Esophagus squamous epithelium (tissue), 5 donors: ENCODE results near the gene TPRG1. TPM values are rescaled to one million over a fixed set of nuclear protein-coding genes. Genes with fewer than 3 reads are reported as not detected.

ENCODE experiments used
- DNase-seq: peaks from one replicate; lab custom pipeline; 2025; lab: John Stamatoyannopoulos, UW
- H3K27ac ChIP-seq, 4 donors: fragments of 200-600 bp; sonication (generic); one replicate each; pipeline ENCODE4 v1.5.1; 2016 to 2019; ENCODE audit warnings: mild to moderate bottlenecking in 1 of 4
- H3K27me3 ChIP-seq, 4 donors: fragments of 200-600 bp; sonication (generic); 1 replicate in 3 of 4; 2 replicates in 1 of 4; pipeline versions ENCODE4 v1.5.1 to v1.6.0; 2017 to 2021; ENCODE audit warnings: antibody characterized with exemption in 1 of 4
- H3K36me3 ChIP-seq, 3 donors: fragments of 200-600 bp; sonication (generic); one replicate each; pipeline ENCODE4 v1.5.1; 2016 to 2019
- H3K4me1 ChIP-seq, 3 donors: fragments of 200-600 bp; sonication (generic); one replicate each; pipeline ENCODE4 v1.5.1; 2017 to 2019
- H3K4me3 ChIP-seq, 4 donors: fragments of 200-600 bp; sonication (generic); 1 replicate in 3 of 4; 2 replicates in 1 of 4; pipeline ENCODE4 v1.5.1; 2016 to 2019; ENCODE audit warnings: mild to moderate bottlenecking in 2 of 4, moderate library complexity in 1 of 4
- H3K9me3 ChIP-seq, 3 donors: fragments of 200-600 bp; sonication (generic); one replicate each; pipeline ENCODE4 v1.5.1; 2016 to 2019
- POLR2A ChIP-seq, 4 donors: fragments of 450-650 bp; IDR thresholded peaks; one replicate each; pipeline ENCODE4 v1.6.1; 2017; ENCODE audit warnings: antibody characterized with exemption in 4 of 4, mild to moderate bottlenecking in 4 of 4, moderate library complexity in 3 of 4
- WGBS, 2 donors: methylation state at CpG; one replicate each; pipeline ENCODE4 v1.1.5; 2018; 5-methylcytosine and 5-hydroxymethylcytosine counted together
- intact Hi-C: fragments of 100-400 bp; cut with DNase I; formaldehyde crosslinking; loops from one replicate; pipeline ENCODE4 v1.15.0; 2022
- total RNA-seq, 4 donors: library from RNA; depleted of rRNA; stranded (reverse); fragments of >200 nt; gene quantifications; one replicate each; pipeline ENCODE4 v1.1.0, GENCODE V29; 2016
- TF ChIP-seq, protein P1 (sequence below), 6 experiments: fragments of 450-650 bp in 4 of 6; fragments of 200-600 bp in 2 of 6; sonication (generic) in 2 of 6; IDR thresholded peaks; one replicate each; pipeline ENCODE4 v1.5.1; 2016 to 2019; ENCODE audit warnings: antibody characterized with exemption in 6 of 6, mild to moderate bottlenecking in 4 of 6, moderate library complexity in 4 of 6
- donor health status: DM: yes; HTN: yes; CAD: no.

TPRG1 gene
- total RNA-seq, 4 donors from 2014 or later, result 15.1 to 23.3 (median 22.1) TPM

DNA sequence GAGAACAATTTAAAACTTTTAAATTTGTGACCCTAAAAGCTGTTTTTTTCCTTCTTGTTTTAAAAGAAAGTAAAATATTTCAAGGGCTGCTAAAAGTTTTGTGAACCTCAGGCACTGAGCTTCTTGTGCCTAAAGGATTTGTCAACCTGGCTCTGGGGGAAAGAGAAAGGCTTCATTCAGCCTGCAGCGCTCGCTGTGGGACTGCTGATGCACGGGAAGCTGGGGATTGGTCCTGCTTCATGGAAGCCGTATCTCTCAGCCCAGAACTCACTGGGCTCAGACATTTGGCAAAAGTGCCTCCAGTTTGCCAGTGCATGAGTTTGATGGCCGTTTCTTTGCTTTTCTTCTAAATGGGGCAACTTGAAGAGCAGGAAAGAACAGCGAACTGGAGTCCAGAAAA lies 30.8 kb downstream of the TPRG1 start:
- no peaks in the 10 kb centered on the region for H3K36me3 ChIP-seq
- 58 to 75% methylated on average over 6 of the region's 6 CpGs for WGBS, 2 donors
- TF ChIP-seq, protein P1, sequence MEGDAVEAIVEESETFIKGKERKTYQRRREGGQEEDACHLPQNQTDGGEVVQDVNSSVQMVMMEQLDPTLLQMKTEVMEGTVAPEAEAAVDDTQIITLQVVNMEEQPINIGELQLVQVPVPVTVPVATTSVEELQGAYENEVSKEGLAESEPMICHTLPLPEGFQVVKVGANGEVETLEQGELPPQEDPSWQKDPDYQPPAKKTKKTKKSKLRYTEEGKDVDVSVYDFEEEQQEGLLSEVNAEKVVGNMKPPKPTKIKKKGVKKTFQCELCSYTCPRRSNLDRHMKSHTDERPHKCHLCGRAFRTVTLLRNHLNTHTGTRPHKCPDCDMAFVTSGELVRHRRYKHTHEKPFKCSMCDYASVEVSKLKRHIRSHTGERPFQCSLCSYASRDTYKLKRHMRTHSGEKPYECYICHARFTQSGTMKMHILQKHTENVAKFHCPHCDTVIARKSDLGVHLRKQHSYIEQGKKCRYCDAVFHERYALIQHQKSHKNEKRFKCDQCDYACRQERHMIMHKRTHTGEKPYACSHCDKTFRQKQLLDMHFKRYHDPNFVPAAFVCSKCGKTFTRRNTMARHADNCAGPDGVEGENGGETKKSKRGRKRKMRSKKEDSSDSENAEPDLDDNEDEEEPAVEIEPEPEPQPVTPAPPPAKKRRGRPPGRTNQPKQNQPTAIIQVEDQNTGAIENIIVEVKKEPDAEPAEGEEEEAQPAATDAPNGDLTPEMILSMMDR (IDR thresholded peaks at IDR 0.05), result no peak
- no peak for TF ChIP-seq POLR2A (IDR thresholded peaks at IDR 0.05)
- no peaks in the 10 kb centered on the region for H3K4me1 ChIP-seq
- no peak for DNase-seq
- H3K27ac ChIP-seq, result no peak overlapping the region
- intact Hi-C loops, result no loop called here
- H3K4me3 ChIP-seq, result no peak overlapping the region
- H3K27me3 ChIP-seq, result no peaks in the 10 kb centered on the region
- no peaks in the 10 kb centered on the region for H3K9me3 ChIP-seq

DNA sequence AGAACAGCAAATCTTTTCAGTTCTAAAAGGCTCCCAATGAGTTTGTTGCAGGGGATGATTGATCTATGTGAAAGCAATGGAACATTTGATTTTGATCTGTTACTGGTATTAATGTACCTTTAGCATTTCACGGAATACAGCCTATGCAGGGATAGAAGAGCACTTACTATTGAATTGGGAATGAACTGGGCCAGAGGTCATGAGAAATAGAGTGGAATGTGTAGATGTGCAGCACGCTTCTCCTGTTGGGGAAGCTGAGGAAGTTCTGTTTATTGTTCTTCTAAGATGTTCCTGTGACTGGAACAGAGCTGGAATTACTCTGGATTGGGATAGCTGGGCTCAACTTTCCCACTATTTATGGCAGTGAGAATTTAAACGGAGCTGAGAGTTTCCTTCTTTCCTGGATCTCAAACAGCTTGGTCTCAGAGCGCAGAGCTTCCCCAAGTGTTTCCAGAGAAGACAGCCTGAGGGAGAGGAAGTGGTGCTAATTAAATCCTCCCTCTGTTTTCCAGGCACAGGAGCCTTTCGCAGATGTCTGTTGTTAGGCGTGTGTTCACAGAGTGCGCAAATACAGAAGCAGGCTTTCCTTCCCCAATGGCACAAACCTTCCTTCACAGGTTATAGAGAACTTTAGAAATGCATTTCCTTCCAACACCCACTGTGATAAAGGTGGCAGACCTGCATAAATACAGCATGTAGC lies 32.5 kb downstream of the TPRG1 start:
- intact Hi-C loops, result no loop called here
- 64 to 68% methylated on average over 7 of the region's 7 CpGs for WGBS, 2 donors
- Histone ChIP-seq H3K9me3 (no peaks in the 10 kb centered on the region), H3K27me3 (no peaks in the 10 kb centered on the region), H3K36me3 (no peaks in the 10 kb centered on the region), H3K27ac (no peak overlapping the region), H3K4me1 (no peaks in the 10 kb centered on the region), H3K4me3 (no peak overlapping the region)
- no peak for TF ChIP-seq POLR2A (IDR thresholded peaks at IDR 0.05)
- TF ChIP-seq, protein P1 (IDR thresholded peaks at IDR 0.05), result no peak
- DNase-seq, result no peak

DNA sequence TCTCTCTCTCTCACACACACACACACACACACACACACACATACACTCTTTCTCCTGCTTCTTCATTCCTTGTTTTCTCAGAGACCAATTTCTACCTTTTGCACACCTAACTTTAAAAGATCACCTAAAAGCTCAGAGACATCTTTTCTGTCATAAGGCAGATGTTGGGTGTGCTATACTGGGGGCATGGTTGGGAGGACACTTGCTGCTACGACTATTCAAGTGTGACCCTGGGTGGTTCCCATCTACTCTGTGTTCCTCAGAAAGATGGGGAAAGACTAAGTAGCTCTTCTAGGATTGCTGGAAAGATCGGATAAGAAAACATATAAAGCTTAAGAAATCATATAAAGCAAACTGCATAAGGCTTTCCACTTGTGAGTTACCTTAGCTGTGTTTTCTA lies 33.2 kb downstream of the TPRG1 start:
- H3K4me1 ChIP-seq, result no peaks in the 10 kb centered on the region
- no peak overlapping the region for H3K4me3 ChIP-seq
- H3K27ac ChIP-seq, result no peak overlapping the region
- TF ChIP-seq POLR2A (IDR thresholded peaks at IDR 0.05), result no peak
- TF ChIP-seq, protein P1 (IDR thresholded peaks at IDR 0.05), result no peak
- DNase-seq, result no peak
- WGBS, 2 donors, result 80 to 94% methylated on average over 2 of the region's 2 CpGs
- intact Hi-C loops, result no loop called here
- H3K36me3 ChIP-seq, result no peaks in the 10 kb centered on the region
- no peaks in the 10 kb centered on the region for H3K9me3 ChIP-seq
- no peaks in the 10 kb centered on the region for H3K27me3 ChIP-seq

DNA sequence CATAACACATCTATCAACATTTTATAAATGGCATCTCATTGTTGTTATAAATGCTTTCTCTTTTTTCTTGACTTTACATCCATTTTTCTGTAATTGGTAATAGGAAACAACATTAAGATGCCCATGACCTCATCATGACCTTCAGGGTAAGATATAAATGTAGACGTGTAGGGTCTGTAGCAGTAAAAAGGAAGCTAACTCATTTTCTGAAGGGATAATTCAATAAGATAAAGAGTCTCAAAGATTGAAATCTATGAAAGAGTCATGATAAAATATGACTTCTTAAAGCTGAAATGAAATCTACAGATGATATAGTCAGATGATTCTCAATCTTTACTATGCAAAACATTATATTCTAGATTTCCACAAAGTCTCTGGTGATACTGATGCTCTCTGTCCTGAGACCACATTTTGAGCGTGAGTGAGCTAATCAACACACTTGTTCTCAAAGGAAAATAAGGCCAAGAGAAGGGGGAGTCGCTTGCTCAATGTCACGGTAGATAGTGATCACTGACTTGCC lies 38.5 kb downstream of the TPRG1 start:
- intact Hi-C loops, result no loop called here
- Histone ChIP-seq H3K4me3 (no peak overlapping the region), H3K9me3 (no peaks in the 10 kb centered on the region), H3K27me3 (no peaks in the 10 kb centered on the region), H3K4me1 (peaks cover 0 to 4% (median 0%) of the 10 kb centered on the region in 3 donors), H3K36me3 (no peaks in the 10 kb centered on the region), H3K27ac (no peak overlapping the region)
- 84 to 88% methylated on average over 4 of the region's 4 CpGs for WGBS, 2 donors
- TF ChIP-seq, protein P1 (IDR thresholded peaks at IDR 0.05), result no peak
- TF ChIP-seq POLR2A (IDR thresholded peaks at IDR 0.05), result no peak
- no peak for DNase-seq

DNA sequence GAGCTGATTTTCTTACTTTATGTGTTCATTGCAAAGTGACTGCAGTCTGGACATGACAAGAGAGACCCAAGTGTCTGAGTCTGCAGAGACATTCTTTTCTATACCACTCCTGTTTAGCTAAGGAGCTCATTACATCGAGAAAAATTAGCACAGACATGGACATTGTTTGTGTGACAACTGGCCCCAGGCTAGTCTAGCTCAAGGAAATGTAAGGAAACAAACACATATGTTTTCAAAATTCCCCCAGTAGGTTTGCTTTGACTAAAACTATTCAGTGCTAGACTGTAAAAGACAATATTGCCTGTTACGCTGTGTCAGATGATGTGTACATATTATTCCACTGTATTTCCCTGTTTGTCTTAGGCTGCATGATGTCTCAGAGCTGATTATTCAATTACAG lies 40.9 kb downstream of the TPRG1 start:
- H3K9me3 ChIP-seq, result no peaks in the 10 kb centered on the region
- 69 to 80% methylated on average over 2 of the region's 2 CpGs for WGBS, 2 donors
- TF ChIP-seq, protein P1 (IDR thresholded peaks at IDR 0.05), result no peak
- H3K4me3 ChIP-seq, result no peak overlapping the region
- H3K4me1 ChIP-seq, result peaks cover 0 to 4% (median 0%) of the 10 kb centered on the region in 3 donors
- H3K36me3 ChIP-seq, result no peaks in the 10 kb centered on the region
- H3K27ac ChIP-seq, result no peak overlapping the region
- intact Hi-C loops, result no loop called here
- DNase-seq, result no peak
- H3K27me3 ChIP-seq, result no peaks in the 10 kb centered on the region
